NOMO-1 treated with dmso at 0.1 percent for 144 hours (cell line): ENCODE measurements around the gene C16orf86.
"Not testable (repeated sequence)": the region's sequence is repeated elsewhere in the genome, so short reads cannot be mapped to it uniquely, and the experiment has no call there.

Experiments used
- DNase-seq: peaks from one replicate; lab custom pipeline; 2025; ENCODE audit not compliant: unreplicated experiment; lab: John Stamatoyannopoulos, UW

The C16orf86 gene

DNA sequence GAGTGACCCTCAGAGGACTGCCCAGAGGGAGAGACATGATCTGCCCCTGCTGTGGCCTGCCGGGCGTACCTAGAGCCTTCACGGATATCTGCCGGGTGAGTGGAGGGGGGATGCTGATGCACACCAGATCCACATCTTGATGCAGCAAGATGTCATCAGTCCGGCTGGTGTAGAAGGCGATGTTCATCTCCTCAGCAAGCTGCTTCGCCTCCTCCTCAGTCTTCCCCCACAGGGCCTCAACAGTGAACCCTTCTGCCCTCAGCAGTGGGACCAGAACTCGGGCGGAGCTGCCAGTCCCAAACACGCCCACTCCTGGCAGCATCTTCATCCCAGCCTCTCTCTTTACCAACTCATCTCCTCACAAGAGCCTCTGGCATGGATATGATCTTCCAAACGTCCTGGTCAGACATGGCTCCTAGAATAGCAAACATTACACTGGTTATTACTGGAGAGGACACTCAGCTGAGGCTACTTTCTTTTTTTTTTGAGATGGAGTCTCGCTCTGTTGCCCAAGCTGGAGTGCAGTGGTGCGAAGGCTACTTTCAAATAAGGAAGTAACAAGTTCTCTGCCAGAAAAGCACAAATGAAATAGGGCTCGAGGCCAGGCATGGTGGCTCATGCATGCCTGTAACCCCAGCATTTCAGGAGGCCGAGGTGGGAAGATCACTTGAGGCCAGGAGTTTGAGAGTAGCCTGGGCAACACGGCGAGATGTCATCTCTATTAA is 18.9 kb downstream of the C16orf86 start:
- DNase-seq = no peak

DNA sequence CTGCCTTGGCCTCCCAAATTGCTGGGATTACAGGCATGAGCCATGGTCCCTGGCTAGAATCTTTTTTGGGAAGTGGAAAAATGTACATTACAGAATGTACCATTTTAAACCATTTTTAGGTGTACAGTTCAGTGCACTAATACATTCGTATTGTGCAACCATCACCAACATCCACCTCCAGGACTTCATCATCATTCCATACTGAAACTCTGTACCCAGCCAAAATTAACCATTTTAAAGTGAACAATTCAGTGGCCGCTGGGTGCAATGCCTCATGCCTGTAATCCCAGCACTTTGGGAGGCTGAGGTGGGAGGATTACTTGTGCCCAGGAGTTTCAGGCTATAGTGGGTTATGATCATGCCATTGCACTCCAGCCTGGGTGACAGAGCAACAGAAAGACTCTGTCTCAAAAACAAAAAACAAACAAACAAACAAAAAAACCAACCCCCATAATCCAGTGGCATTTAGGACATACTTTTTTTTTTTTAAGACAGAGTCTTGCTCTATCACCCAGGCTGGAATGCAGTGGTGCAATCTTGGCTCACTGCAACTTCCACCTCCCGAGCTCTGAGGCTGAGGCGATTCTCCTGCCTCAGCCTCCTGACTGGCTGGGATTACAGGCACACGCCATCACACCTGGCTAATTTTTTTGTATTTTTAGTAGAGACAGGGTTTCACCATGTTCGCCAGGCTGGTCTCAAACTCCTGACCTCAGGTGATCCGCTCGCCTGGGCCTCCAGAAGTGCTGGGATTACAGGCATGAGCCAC is 27.1 kb downstream of the C16orf86 start:
- not testable (repeated sequence) for DNase-seq

DNA sequence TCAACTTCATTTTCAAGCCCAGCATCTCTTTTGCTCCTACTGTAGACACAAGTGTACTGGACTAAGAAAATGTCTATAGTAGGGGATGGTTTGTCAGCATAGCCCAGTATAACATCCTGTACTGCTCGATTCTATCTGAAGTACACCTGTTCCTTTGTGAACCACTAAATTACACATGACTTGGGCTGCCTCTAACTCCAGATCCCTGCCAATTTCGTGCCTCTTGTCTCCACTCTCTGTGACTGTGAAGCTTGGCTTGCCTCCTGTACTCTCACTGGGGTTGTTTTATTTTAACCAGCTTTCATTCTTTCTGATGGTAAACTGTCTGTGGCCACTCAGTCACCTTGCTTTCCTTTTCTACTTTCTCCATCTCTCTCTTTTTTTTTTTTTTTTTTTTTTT is 28.0 kb downstream of the C16orf86 start:
- DNase-seq = no peak

DNA sequence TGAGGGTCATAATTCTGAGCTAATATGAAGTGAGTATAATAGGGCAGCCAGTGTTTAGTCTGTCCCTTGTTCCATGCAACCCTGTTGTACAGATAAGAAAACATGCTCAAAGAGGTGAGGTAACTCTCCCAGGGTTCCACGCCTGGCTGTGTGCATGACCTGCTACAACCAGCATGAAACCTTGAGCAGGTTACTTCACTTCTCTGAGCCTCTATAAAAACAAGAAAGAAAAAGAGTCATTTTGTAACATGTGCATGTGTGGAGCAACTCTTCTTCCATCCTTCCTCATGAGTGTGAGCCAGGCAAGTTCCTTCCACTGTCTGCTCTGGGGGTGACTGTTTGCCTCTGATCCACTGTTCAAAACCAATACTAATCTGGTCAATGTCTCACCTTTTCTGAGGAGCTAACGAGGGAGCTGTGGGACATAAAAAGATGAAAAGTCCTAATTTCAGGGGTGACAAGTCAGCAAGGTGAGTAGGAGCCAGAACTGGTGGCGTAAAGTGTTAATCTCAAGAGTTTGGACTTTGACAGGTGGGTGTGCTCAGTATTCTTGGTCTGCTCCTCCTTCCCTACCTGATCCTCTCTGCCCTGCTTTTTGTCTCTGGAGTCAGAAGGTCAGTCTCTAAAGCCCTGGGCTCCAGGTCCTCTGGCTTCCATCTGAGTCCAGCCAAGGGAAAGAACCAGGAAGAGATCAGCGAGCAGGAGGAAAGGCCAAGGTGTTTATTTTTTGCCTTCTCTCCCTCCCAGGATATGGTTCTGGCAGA is 31.0 kb downstream of the C16orf86 start:
- no peak for DNase-seq

DNA sequence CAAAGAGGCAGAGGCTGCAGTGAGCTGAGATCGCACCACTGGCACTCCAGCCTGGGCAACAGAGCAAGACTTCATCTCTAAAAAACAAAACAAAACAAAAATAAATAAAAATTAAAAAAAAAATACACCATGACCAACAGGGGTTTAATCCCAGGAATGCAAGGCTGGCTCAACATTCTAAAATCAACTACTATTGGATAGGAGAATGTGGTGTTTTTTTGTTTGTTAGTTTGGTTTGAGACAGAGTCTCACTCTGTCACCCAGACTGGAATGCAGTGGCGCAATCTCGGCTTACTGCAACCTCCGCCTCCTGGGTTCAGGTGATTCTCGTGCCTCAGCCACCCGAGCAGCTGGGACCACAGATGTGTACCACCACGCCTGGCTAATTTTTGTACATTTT is 32.7 kb downstream of the C16orf86 start:
- DNase-seq = no peak

DNA sequence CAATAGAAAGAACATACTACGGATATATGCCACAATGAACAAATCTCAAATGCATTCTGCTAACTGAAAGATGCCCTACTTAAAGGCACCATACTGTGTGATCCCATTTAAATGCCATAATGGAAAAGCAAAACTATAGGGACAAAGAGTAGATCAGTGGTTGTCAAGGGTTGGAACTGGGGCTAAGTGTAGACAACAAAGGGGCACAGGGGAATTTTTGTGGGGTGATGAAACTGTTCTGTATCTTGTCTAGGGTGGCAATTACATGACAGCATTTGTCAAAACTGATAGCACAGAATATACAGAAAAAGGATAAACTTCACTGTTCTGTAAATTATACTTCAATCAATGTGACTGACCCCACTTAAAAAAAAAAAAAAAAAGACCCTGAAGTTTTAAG is 34.8 kb downstream of the C16orf86 start:
- DNase-seq = no peak

DNA sequence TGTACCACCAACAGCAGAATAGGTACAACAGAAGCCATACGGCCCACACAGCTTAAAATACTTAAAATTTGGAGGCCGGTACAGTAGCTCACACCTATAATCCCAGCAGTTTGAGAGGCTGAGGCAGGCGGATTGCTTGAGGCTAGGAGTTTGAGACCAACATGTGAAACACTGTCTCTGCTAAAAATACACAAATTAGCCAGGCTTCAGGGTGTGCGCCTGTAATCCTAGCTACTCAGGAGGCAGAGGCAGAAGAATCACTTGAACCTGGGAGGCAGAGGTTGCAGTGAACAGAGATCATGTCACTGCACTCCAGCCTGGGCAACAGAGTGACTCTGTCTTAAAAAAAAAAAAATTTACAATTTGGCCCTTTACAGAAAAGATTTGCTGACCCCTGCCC is 35.5 kb downstream of the C16orf86 start:
- DNase-seq = no peak

DNA sequence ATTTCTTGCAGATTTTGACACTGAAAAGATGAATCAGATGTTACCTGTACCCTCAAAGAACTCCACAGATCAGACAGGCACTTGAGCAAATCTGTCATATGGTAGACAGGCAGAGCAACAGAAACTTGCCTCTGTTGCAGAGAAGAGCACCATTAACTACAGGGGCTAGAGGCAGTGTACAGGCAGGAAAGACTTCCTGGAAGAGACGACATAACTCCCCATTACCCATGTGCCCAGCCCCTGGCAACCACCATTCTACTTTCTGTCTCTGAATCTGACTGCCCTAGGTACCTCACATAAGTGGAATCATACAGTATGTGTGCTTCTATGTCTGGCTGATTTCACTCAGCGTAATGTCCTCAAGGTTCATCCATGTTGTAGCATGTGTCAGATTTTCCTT is 37.0 kb downstream of the C16orf86 start:
- no peak for DNase-seq

DNA sequence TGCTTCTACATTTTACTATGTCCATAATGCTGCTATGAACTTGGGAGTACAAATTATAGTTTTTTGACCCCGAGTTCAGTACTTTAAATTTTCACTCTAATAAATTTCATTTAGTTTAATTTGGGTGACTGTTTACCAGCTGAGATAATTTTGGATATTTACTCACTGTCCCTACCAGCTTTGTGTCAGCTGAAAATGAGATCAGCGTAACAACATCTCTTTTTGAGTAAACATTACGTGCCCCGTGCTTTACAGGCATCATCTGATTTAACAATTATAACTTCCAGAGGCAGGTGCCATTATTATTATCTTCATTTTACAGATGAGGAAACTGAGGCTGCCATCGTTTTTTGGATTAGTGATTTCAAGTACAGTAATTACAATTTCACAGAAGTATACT is 37.5 kb downstream of the C16orf86 start:
- DNase-seq = no peak

DNA sequence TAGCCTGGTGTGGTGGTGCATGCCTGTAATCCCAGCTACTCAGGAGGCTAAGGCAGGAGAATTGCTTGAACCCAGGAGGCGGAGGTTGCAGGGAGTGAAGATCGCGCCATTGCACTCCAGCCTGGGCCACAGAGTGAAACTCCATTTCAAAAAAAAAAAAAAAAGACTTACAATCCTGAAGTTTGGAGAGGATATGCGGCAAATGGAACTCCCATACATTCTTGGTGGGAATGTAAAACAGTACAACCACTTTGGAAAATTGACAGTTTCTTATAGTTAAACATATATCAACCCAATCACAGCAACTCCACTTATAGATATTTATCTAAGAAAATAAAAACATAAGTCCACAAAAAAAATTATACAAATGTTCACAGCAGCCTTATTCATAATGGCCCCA is 40.6 kb downstream of the C16orf86 start:
- no peak for DNase-seq

DNA sequence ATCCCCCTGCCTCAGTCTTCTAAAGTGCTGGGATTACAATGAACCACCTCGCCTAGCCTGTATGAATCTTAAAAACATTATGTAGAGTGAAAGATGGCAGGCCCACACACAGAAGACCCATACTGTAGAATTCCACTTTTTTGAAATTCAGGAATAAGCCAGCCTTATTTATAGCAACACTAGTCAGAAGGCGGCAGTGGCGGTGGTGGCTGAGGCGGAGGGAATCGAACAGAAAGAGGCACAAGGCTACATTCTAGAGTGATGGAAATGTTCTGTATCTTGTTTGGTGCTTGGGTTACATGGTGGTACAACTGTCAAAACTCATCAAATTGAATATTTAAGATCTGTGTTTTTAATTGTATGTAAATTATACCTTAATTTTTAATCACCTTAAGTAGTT is 41.2 kb downstream of the C16orf86 start:
- no peak for DNase-seq

DNA sequence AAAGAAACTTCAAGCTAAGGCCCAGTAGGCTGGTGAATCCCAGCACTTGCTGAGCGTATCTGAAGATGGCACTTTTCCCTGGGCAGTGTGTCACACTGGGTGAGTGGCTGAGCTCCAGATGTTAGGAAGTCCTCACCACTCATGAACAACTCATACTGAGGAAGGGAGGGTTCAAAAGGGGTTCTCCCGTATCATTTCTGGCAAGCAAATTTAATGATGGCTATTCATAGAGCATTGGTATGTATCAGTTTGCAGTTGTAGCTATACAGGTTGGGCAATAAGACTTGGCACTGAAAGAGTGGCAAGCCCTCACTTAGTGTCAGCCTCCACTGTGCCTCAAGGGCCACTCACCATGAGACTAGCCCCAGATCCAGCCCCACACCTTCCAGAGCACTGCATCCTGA is 41.8 kb downstream of the C16orf86 start:
- DNase-seq = no peak

DNA sequence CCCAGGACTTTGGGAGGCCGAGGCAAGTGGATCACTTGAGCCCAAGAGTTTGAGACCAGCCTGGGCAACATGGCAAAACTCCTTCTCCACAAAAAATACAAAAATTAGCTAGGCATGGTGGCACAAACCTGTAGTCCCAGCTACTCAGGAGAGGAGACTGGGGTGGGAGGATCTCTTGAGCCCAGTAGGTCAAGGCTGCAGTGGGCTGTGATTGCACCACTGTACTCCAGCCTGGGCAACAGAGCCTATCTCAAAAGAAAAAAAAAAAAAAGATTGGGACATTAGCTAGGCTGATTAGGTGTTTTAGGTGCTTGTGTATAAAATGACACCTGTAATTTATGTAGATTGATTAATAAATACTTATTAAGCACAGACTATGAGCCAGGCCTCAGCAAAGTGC is 42.4 kb downstream of the C16orf86 start:
- DNase-seq = no peak

DNA sequence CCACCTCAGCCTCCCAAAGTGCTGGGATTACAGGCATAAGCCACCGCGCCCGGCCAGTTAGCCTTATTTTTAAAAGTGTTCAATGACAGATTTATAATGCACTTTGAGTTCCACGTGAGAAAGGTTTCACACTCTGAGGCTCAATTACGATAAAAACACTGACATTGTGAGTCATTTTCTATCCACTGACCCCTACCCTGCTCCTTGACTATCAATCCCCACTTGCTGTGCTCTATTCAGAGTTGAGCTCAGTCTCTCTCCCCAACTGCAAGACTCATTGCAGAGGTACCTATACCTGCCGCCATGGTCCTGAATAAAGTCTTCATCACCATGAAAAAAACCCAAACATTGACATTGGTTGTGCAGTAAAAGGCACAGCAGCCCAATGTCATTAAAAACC is 44.0 kb downstream of the C16orf86 start:
- DNase-seq = no peak

DNA sequence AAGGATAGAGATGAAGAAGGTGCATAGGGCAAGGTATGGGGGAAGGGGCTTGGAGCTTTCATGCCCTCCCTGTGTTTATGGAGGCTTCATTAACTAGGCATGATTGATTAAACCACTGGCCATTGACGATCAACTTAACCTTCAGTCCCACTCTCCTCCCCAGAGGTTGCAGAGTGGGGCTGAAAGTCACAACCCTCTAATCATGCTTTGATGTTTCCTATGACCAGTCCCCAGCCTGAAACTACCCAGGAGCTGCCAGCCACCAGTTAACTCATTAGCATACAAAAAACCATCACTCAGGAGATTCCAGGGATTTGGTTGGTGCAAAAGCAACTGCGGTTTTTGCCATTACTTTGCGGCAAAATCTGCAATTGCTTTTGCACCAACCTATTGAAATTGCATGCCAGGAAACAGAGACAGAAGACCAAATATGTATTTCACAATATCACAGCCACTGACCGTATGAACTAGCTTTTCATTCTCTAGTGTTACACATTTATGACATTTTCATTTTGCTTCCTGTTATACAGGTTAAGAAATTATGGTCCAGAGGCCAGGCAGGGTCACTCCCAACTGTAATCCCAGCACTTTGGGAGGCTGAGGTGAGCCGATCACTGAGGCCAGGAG is 47.1 kb downstream of the C16orf86 start:
- peak; percentile 57 for DNase-seq

DNA sequence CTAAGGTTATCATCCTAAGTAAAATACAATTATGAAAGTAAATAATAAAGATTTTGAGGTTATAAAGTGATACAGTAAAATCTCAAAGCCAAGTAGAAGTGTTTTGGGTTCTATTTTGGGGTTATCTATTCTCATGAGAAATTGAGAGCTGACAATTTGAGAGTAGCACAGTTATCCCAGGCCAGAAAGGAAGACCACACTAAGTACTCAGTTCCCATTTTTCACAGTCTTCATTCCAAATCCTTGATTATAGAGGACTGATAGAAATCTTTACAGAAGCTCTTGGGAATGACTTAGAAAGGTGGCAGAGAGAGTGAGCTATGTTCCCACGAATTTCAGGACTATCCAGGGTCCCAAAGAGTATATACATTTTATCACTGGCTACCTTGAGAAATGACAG is 47.9 kb downstream of the C16orf86 start:
- no peak for DNase-seq

DNA sequence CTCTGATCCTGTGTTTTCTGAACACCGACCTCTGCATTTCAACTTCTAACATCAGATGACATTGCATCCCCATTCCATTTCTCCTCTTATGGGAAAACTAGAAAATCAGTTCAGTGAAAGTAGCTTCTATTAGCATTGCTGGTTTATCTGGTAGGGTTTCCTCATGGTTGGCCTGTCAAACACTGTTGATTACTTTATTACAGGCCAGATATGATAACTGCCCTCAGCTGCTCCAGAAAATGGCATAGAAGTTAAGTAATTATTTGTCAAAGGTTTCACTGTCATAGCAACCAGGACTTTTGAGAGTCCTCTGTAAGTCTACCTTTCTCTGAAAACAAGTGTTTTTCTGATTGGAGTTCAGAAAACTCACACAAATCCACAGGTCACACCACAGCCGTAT is 49.5 kb downstream of the C16orf86 start:
- no peak for DNase-seq
